GM12891 (cell line): Measurements from ENCODE around the gene PLSCR2.

Source experiments
- PAX5 ChIP-seq: IDR thresholded peaks from 2 replicates; pipeline ENCODE4 v1.6.1; 2011; ENCODE audit warnings: low read length, moderate library complexity, mild to moderate bottlenecking; ENCODE audit not compliant: insufficient read depth, severe bottlenecking
- POLR2A ChIP-seq: IDR thresholded peaks from 2 replicates; pipeline ENCODE4 v1.6.1; 2011; ENCODE audit warnings: low read depth, low read length, control low read depth
- POLR2AphosphoS5 ChIP-seq: IDR thresholded peaks from 2 replicates; pipeline ENCODE4 v1.6.1; 2011; ENCODE audit warnings: low read depth, low read length, control low read depth
- POU2F2 ChIP-seq: IDR thresholded peaks from 2 replicates; pipeline ENCODE4 v1.6.1; 2011; ENCODE audit warnings: low read depth, mild to moderate bottlenecking, control low read depth, low read length, moderate library complexity
- TAF1 ChIP-seq: IDR thresholded peaks from 2 replicates; pipeline ENCODE4 v1.6.1; 2011; ENCODE audit warnings: low read depth, low read length, control low read depth

GRCh38 chr3:146466604-146467003, 2.8 kb downstream of the PLSCR2 start:
- TF ChIP-seq TAF1 (no peak), POLR2AphosphoS5 (no peak), POLR2A (no peak), POU2F2 (no peak), PAX5 (no peak)
